ENCODE results near the gene MDM1.

Gene MDM1

GRCh38 chr12:68358532-68359485 lies 26.6 kb upstream of the MDM1 start:
- DNase-seq (ENCODE audit: low read depth in 4 of 4, low spot score in 1 of 4), result peak in 2 of 4 experiments; percentile 21 to 25

- no peak for DNase-seq (ENCODE audit: low read depth in 4 of 4, low spot score in 1 of 4)
Measured at GRCh38 chr12:68356986-68357385, 24.8 kb upstream of the MDM1 start.

GRCh38 chr12:68356060-68356695 lies 24.0 kb upstream of the MDM1 start:
- no peak for DNase-seq (ENCODE audit: low read depth in 4 of 4, low spot score in 1 of 4)

GRCh38 chr12:68354977-68355541 lies 22.9 kb upstream of the MDM1 start:
- DNase-seq (ENCODE audit: low read depth in 4 of 4, low spot score in 1 of 4), result no peak

- no peak for DNase-seq (ENCODE audit: low read depth in 4 of 4, low spot score in 1 of 4)
Measured at GRCh38 chr12:68352067-68352466, 19.9 kb upstream of the MDM1 start.

- no peak for DNase-seq (ENCODE audit: low read depth in 4 of 4, low spot score in 1 of 4)
Measured at GRCh38 chr12:68350753-68351152, 18.6 kb upstream of the MDM1 start.

GRCh38 chr12:68349921-68350606 lies 17.9 kb upstream of the MDM1 start:
- no peak for DNase-seq (ENCODE audit: low read depth in 4 of 4, low spot score in 1 of 4)

GRCh38 chr12:68349220-68349621 lies 17.1 kb upstream of the MDM1 start:
- DNase-seq (ENCODE audit: low read depth in 4 of 4, low spot score in 1 of 4), result no peak

GRCh38 chr12:68348419-68348818 lies 16.3 kb upstream of the MDM1 start:
- no peak for DNase-seq (ENCODE audit: low read depth in 4 of 4, low spot score in 1 of 4)

- no peak for DNase-seq (ENCODE audit: low read depth in 4 of 4, low spot score in 1 of 4)
Measured at GRCh38 chr12:68345763-68346162, 13.6 kb upstream of the MDM1 start.

GRCh38 chr12:68344126-68344525 lies 12.0 kb upstream of the MDM1 start:
- no peak for DNase-seq (ENCODE audit: low read depth in 4 of 4, low spot score in 1 of 4)

- DNase-seq (ENCODE audit: low read depth in 4 of 4, low spot score in 1 of 4), result no peak
Measured at GRCh38 chr12:68342966-68343365, 10.8 kb upstream of the MDM1 start.

- DNase-seq (ENCODE audit: low read depth in 4 of 4, low spot score in 1 of 4), result no peak
Measured at GRCh38 chr12:68341822-68342221, 9.7 kb upstream of the MDM1 start.

- no peak for DNase-seq (ENCODE audit: low read depth in 4 of 4, low spot score in 1 of 4)
Measured at GRCh38 chr12:68340404-68341270, 8.5 kb upstream of the MDM1 start.

- no peak for DNase-seq (ENCODE audit: low read depth in 4 of 4, low spot score in 1 of 4)
Measured at GRCh38 chr12:68336889-68337303, 4.7 kb upstream of the MDM1 start.

- no peak for DNase-seq (ENCODE audit: low read depth in 4 of 4, low spot score in 1 of 4)
Measured at GRCh38 chr12:68335462-68335861, 3.3 kb upstream of the MDM1 start.

- DNase-seq (ENCODE audit: low read depth in 4 of 4, low spot score in 1 of 4), result no peak
Measured at GRCh38 chr12:68334132-68334531, 2.0 kb upstream of the MDM1 start.

- no peak for DNase-seq (ENCODE audit: low read depth in 4 of 4, low spot score in 1 of 4)
Measured at GRCh38 chr12:68332728-68333630, 817 bp upstream of the MDM1 start.

- no peak for DNase-seq (ENCODE audit: low read depth in 4 of 4, low spot score in 1 of 4)
Measured at GRCh38 chr12:68331500-68331868, 678 bp downstream of the MDM1 start.

GRCh38 chr12:68327896-68328295 lies 4.3 kb downstream of the MDM1 start:
- DNase-seq (ENCODE audit: low read depth in 4 of 4, low spot score in 1 of 4), result no peak
